Smooth muscle cell (in vitro differentiated cells): ENCODE results near the gene SPATA20. TPM values are rescaled to one million over a fixed set of nuclear protein-coding genes. Genes with fewer than 3 reads are reported as not detected.

Experiments used
- DNase-seq: peaks from one replicate; lab custom pipeline; 2025; ENCODE audit not compliant: unreplicated experiment; lab: John Stamatoyannopoulos, UW
- H2AFZ ChIP-seq: fragments of 200-600 bp; sonication (generic); 2 replicates; pipeline ENCODE4 v1.6.0; 2016; ENCODE audit warnings: antibody characterized with exemption, low read depth, mild to moderate bottlenecking
- H3F3A ChIP-seq: fragments of 200-600 bp; sonication (generic); 2 replicates; pipeline ENCODE4 v1.6.0; 2017; ENCODE audit warnings: antibody characterized with exemption, low read depth
- H3K27ac ChIP-seq: fragments of 200-600 bp; sonication (generic); 2 replicates; pipeline ENCODE4 v1.5.1; 2016; ENCODE audit warnings: low read depth, mild to moderate bottlenecking
- H3K27me3 ChIP-seq: fragments of 200-600 bp; sonication (generic); 2 replicates; pipeline ENCODE4 v1.6.1; 2016; ENCODE audit warnings: low read depth, mild to moderate bottlenecking
- H3K36me3 ChIP-seq: fragments of 200-600 bp; sonication (generic); 2 replicates; pipeline ENCODE4 v1.5.1; 2016; ENCODE audit warnings: low read depth
- H3K4me1 ChIP-seq: fragments of 200-600 bp; sonication (generic); 2 replicates; pipeline ENCODE4 v1.5.1; 2016; ENCODE audit warnings: low read depth
- H3K4me2 ChIP-seq: fragments of 200-600 bp; sonication (generic); 2 replicates; pipeline ENCODE4 v1.6.0; 2016; ENCODE audit warnings: mild to moderate bottlenecking
- H3K4me3 ChIP-seq: fragments of 200-600 bp; sonication (generic); 2 replicates; pipeline ENCODE4 v1.5.1; 2016; ENCODE audit warnings: mild to moderate bottlenecking
- H3K79me2 ChIP-seq: fragments of 200-600 bp; sonication (generic); 2 replicates; pipeline ENCODE4 v1.6.0; 2016; ENCODE audit warnings: low read depth, mild to moderate bottlenecking
- H3K9ac ChIP-seq: fragments of 200-600 bp; sonication (generic); 2 replicates; pipeline ENCODE4 v1.6.0; 2016; ENCODE audit warnings: low read depth
- H3K9me3 ChIP-seq: fragments of 200-600 bp; sonication (generic); replicated peaks from 2 replicates; pipeline ENCODE4 v1.5.1; 2016; ENCODE audit warnings: low read depth
- H4K20me1 ChIP-seq: fragments of 200-600 bp; sonication (generic); 2 replicates; pipeline ENCODE4 v1.6.0; 2016; ENCODE audit warnings: low read depth
- WGBS: methylation state at CpG from one replicate; pipeline ENCODE4 v1.1.7; 2016; ENCODE audit warnings: low lambda C conversion rate; 5-methylcytosine and 5-hydroxymethylcytosine counted together
- polyA plus RNA-seq: library from polyadenylated mRNA; unstranded; fragments of >200 nt; fragmentation: Nextera tagmentation; extraction: Ambion mirVana; gene quantifications from 2 replicates; pipeline ENCODE4 v1.2.1, GENCODE V29; 2016
- total RNA-seq: library from RNA; depleted of rRNA; stranded (reverse); fragments of >200 nt; gene quantifications from 2 replicates; pipeline ENCODE4 v1.2.3, GENCODE V29; 2014
- TF ChIP-seq, protein P1 (sequence below): fragments of 200-600 bp; sonication (generic); IDR thresholded peaks from 2 replicates; pipeline ENCODE4 v1.5.1; 2017; ENCODE audit warnings: borderline replicate concordance, mild to moderate bottlenecking, antibody characterized with exemption; ENCODE audit not compliant: insufficient read depth, poor library complexity, severe bottlenecking

Gene SPATA20
- total and polyA plus RNA-seq, 2 experiments from 2014 or later: 61.0 to 62.7 TPM

DNA sequence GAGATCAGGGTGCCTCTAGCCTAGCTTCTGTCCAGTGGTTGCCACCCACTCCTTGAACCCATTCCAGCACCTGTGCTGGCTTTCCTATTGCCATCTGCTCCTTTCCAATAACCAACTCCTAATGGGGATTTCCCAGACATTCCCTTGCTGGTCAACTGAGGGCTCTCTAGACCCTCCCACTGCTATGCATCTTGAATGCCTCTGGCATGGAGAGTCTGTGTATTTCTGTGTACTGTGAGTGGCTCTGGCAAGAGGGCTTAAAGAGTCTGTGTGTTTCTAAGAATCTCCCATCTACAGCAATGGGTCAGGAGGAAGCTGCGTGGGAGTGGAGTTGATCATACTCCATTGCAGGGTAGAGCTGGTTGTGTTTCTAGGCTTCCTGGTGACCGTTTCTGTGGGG, 25.5 kb upstream of the SPATA20 start:
- 90% methylated on average over 2 of the region's 2 CpGs for WGBS
- DNase-seq: no peak

DNA sequence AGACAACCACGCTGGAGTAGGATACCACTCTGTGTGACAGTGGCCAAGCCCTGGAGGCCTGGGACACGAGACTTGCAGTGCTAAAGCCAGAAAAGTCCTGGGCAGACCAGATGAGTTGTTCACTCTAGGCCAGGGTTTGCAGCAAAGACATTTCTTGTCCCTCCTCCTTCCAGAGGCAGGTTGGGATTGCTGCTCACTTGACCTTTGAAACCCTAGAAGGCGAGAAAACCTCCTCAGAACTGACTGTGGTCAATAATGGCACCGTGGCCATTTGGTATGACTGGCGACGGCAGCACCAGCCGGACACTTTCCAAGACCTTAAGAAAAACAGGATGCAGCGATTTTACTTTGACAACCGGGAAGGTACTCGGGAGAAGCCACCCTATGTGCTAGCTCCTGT, 24.2 kb upstream of the SPATA20 start:
- Histone ChIP-seq H3K9me3 (no peaks in the 10 kb centered on the region), H3K4me3 (no peak overlapping the region), H3K4me1 (no peaks in the 10 kb centered on the region), H2AFZ (no peak overlapping the region), H3F3A (no peaks in the 10 kb centered on the region), H3K36me3 (no peaks in the 10 kb centered on the region), H3K79me2 (no peaks in the 10 kb centered on the region), H3K27ac (no peak overlapping the region), H3K9ac (no peak overlapping the region), H3K4me2 (no peak overlapping the region), H4K20me1 (no peaks in the 10 kb centered on the region), H3K27me3 (no peaks in the 10 kb centered on the region)
- DNase-seq: no peak
- WGBS: 91% methylated on average over 10 of the region's 10 CpGs
- TF ChIP-seq, protein P1, sequence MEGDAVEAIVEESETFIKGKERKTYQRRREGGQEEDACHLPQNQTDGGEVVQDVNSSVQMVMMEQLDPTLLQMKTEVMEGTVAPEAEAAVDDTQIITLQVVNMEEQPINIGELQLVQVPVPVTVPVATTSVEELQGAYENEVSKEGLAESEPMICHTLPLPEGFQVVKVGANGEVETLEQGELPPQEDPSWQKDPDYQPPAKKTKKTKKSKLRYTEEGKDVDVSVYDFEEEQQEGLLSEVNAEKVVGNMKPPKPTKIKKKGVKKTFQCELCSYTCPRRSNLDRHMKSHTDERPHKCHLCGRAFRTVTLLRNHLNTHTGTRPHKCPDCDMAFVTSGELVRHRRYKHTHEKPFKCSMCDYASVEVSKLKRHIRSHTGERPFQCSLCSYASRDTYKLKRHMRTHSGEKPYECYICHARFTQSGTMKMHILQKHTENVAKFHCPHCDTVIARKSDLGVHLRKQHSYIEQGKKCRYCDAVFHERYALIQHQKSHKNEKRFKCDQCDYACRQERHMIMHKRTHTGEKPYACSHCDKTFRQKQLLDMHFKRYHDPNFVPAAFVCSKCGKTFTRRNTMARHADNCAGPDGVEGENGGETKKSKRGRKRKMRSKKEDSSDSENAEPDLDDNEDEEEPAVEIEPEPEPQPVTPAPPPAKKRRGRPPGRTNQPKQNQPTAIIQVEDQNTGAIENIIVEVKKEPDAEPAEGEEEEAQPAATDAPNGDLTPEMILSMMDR: no peak

More for the DNA sequence above, 25.5 kb upstream of the SPATA20 start:
- no peak overlapping the region for H3K9ac ChIP-seq
- no peak overlapping the region for H3K4me3 ChIP-seq
- no peaks in the 10 kb centered on the region for H3K27me3 ChIP-seq
- TF ChIP-seq, protein P1: no peak
- H3F3A ChIP-seq: no peaks in the 10 kb centered on the region
- no peaks in the 10 kb centered on the region for H3K79me2 ChIP-seq
- no peaks in the 10 kb centered on the region for H3K36me3 ChIP-seq
- no peaks in the 10 kb centered on the region for H3K4me1 ChIP-seq
- H3K4me2 ChIP-seq: no peak overlapping the region
- no peak overlapping the region for H3K27ac ChIP-seq
- H4K20me1 ChIP-seq: no peaks in the 10 kb centered on the region
- H3K9me3 ChIP-seq: no peaks in the 10 kb centered on the region
- no peak overlapping the region for H2AFZ ChIP-seq

DNA sequence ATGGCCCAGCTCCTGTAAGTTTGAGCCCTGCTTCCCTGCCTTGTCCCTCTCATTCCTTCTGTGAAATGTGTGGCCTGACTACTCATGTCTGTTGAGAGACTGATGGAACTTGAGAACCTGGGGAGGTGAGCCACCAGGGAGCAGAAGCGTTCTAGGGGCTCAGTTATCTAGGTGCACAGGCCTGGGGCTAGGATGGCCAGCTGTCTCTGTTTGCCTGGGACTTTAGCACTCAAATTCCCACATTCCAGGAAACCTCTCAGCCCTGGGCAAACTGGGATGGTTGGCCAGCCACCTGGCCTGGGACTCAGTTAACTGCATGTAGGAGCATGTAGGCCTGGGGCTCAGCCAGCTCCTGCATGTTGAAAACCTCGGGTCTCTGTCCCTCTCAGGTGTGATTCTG, 23.8 kb upstream of the SPATA20 start:
- H3F3A ChIP-seq: no peaks in the 10 kb centered on the region
- no peak overlapping the region for H3K27ac ChIP-seq
- H3K4me2 ChIP-seq: no peak overlapping the region
- H3K79me2 ChIP-seq: no peaks in the 10 kb centered on the region
- H3K4me1 ChIP-seq: no peaks in the 10 kb centered on the region
- 60% methylated on average over 2 of the region's 2 CpGs for WGBS
- DNase-seq: no peak
- no peaks in the 10 kb centered on the region for H3K9me3 ChIP-seq
- H3K27me3 ChIP-seq: no peaks in the 10 kb centered on the region
- H3K36me3 ChIP-seq: no peaks in the 10 kb centered on the region
- TF ChIP-seq, protein P1: no peak
- no peak overlapping the region for H3K9ac ChIP-seq
- H2AFZ ChIP-seq: no peak overlapping the region
- H4K20me1 ChIP-seq: no peaks in the 10 kb centered on the region
- H3K4me3 ChIP-seq: no peak overlapping the region

DNA sequence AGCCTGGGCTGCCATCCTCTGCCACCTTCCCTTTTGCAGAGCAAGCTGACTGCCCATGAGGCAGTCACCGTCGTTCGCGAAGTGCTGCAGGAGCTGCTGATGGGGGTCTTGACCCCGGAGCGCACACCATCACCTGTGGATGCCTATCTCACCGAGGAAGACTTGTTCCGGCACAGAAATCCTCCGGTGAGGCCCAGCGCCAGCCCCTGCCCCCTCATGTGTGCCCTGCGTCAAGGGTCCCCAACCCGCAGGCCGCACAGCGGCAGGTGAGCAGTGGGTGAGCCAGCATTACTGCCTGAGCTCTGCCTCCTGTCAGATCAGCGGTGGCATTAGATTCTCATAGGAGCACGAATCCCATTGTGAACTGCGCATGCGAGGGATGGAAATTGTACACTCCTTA, 22.1 kb upstream of the SPATA20 start:
- Histone ChIP-seq H3K27ac (no peak overlapping the region), H3K36me3 (no peaks in the 10 kb centered on the region), H3K4me2 (no peak overlapping the region), H3K4me1 (no peaks in the 10 kb centered on the region), H3K4me3 (no peak overlapping the region), H2AFZ (no peak overlapping the region), H3K9me3 (no peaks in the 10 kb centered on the region), H4K20me1 (no peaks in the 10 kb centered on the region), H3K9ac (no peak overlapping the region), H3F3A (no peaks in the 10 kb centered on the region), H3K79me2 (no peaks in the 10 kb centered on the region), H3K27me3 (peaks cover 6% of the 10 kb centered on the region)
- DNase-seq: no peak
- TF ChIP-seq, protein P1: no peak
- WGBS: 95% methylated on average over 18 of the region's 18 CpGs
